ES-I3 (cell line): ENCODE measurements around the gene TMEM117.

Source experiments
- H3K36me3 ChIP-seq: 2 replicates; pipeline ENCODE4 v1.6.1; 2013; ENCODE audit warnings: mild to moderate bottlenecking, low read length, control low read depth, moderate library complexity; ENCODE audit not compliant: insufficient read depth
- H3K4me1 ChIP-seq: 2 replicates; pipeline ENCODE4 v1.6.1; 2013; ENCODE audit warnings: mild to moderate bottlenecking, control low read depth, low read length; ENCODE audit not compliant: insufficient read depth
- H3K9ac ChIP-seq: 2 replicates; pipeline ENCODE4 v1.6.1; 2013; ENCODE audit warnings: low read depth, mild to moderate bottlenecking, low read length, moderate library complexity
- H3K9me3 ChIP-seq: 2 replicates; pipeline ENCODE4 v1.6.1; 2013; ENCODE audit warnings: mild to moderate bottlenecking, low read length, moderate library complexity; ENCODE audit not compliant: control insufficient read depth, insufficient read depth

Gene TMEM117

DNA sequence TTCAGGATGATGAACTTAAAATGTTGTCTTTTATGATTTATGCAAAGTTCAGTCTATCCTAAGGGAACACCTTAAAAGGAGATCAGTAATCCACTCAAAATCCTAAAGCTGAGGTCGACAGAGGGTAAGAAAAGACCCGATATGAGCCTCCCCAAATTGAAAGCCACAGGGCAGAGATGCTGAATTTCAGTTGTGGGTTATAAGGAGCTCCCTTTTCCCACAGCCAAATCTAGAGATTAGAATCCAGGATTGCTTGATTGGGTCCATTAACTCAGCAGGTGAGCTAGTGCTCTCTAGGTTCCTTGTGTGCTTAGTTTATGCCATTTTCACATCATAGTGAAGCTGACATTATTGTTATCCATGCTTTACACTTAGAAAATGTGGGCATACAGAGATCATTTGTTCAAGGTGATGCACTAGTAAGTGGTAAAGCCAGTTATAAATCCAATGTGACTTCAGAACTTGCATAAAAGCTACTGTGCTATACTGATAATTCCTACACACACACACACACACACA is 417.5 kb downstream of the TMEM117 start:
- Histone ChIP-seq H3K9me3 (no peaks in the 10 kb centered on the region), H3K9ac (no peak overlapping the region), H3K4me1 (no peaks in the 10 kb centered on the region), H3K36me3 (no peaks in the 10 kb centered on the region)

DNA sequence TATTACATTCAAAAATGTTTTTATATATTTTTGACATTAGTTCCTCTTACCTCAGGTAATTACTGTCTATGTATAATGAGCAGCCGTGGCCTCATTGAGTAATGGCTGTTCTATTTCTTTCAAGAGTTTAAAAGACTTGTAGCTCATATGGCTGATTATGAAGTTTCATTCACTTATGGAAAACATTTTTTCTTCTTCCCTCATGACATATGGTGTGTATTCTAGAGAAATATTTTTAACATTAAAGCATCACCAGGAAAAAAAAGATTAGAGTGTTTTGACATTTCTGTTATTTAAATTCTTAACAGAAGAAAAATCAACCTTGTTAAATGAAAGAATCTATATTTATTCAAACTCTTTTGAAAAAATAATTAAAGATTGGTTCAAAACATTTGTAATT is 422.4 kb downstream of the TMEM117 start:
- no peaks in the 10 kb centered on the region for H3K4me1 ChIP-seq
- no peaks in the 10 kb centered on the region for H3K36me3 ChIP-seq
- H3K9ac ChIP-seq: no peak overlapping the region
- no peaks in the 10 kb centered on the region for H3K9me3 ChIP-seq

DNA sequence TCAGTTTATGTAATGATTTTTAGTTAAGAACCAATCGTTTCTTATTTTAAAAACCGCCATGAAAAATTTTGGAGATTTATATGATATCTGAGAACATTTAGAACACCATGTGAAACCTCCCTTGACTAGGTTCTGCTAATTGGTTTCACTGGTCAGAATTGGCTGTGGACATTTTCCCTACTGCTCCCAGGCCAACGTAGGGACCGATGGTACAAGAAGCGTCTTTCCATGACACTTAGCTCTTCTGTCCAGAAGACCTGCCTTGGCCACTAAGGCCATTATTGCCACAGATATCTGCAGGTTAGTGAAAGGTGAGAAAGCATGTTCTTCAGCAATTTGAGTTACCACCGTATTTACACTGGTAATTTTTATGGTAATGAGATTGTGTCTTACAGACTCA is 424.0 kb downstream of the TMEM117 start:
- Histone ChIP-seq H3K9ac (no peak overlapping the region), H3K4me1 (no peaks in the 10 kb centered on the region), H3K9me3 (no peaks in the 10 kb centered on the region), H3K36me3 (no peaks in the 10 kb centered on the region)

DNA sequence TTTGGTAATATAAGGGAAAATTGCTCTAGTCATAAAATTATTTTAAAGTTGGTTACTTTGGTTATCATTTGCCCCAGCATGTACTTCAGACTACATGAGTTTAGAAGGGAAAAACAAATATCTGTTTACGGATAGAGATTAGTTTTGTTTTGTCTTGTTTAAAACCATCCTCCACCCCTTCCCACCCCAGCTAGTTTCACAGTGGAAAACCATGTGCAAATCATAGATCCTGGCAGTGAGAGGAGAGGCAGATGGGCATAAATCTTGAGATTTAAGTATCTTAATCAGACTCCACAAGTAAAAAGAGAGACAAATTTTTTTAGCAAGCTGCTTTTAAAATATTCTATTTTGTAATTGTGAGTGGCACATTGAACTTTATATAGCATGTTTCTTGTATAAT is 424.7 kb downstream of the TMEM117 start:
- Histone ChIP-seq H3K9me3 (no peaks in the 10 kb centered on the region), H3K4me1 (no peaks in the 10 kb centered on the region), H3K36me3 (no peaks in the 10 kb centered on the region), H3K9ac (no peak overlapping the region)

DNA sequence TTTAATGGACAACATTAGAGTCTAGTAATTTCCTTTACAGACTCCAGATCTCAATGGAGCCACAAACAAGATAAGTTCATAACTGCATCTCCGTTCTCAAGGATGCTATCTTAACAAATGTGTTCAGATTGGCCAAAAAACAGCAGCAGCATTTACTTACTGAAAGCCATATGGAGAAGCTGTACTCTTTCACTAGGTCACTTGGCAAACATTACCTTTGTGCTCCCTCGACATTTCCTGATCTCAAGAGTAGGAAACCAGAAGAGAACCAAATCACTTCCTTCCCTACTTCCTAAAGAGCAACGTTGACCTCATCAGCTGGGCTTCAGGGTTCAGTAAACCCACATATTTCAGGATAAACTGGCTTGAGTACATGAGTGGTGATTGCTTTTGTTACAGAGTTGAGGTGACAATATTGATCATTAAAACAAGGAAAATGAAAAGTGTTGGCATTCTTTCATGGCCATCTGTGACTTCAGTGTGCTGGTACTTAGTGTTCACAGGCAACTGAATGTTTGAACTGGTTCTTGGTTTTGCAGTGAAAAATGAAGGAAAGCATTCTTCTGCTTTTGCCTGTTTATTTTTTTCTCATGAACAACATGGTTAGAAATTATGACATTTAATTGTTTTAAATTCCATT is 449.6 kb downstream of the TMEM117 start:
- no peaks in the 10 kb centered on the region for H3K9me3 ChIP-seq
- H3K36me3 ChIP-seq: no peaks in the 10 kb centered on the region
- no peak overlapping the region for H3K9ac ChIP-seq
- no peaks in the 10 kb centered on the region for H3K4me1 ChIP-seq

DNA sequence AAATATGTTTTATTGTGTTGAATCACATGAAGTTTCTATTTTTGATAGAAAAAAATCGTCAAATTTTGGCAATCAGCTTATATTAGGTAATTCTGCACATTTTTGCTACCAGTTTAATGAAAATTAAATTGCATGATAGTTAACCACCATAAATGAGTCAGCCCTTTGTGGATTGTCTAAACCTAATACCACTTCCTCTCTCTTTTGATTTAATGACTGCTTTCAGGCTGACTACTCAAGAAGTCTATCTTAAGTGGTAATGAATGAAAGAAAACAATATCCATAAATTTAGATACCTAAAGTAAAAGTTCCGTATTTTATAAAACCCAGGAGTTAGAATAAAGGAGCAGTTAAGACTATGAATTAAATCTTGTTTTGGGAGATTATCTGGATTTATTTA is 450.5 kb downstream of the TMEM117 start:
- no peaks in the 10 kb centered on the region for H3K4me1 ChIP-seq
- no peak overlapping the region for H3K9ac ChIP-seq
- no peaks in the 10 kb centered on the region for H3K9me3 ChIP-seq
- H3K36me3 ChIP-seq: no peaks in the 10 kb centered on the region

DNA sequence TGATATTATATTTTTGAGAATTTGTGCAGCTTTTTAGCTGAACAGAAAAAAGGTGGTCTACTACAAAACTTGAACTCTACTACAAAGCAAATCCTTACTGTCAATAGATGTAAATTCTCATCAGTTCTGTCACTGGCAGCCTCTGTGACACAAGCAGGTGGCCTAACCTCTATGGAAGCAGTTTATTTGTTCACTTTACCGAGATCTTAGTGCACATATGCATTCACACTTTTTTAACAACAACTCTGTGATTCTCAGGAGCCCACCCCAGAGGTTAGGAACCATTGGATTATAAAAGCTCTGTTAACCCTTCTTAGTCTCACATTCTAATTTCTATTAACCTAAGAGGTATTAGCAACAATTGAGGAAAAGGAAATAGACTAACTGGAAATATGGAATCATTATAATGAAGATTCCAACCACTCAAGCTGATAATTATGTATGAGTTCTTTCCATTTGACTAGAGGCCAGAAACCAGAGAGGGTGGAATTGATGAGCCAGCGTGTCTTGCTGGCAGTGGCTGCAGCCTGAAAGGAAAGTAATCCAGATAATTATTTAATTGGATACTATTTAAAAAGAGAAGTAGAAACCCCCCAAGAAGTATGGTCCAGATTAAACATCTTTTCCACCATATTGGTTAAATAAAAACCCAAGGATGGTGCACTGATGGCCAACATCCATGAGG is 451.1 kb downstream of the TMEM117 start:
- no peaks in the 10 kb centered on the region for H3K4me1 ChIP-seq
- H3K9me3 ChIP-seq: no peaks in the 10 kb centered on the region
- H3K9ac ChIP-seq: no peak overlapping the region
- H3K36me3 ChIP-seq: no peaks in the 10 kb centered on the region

DNA sequence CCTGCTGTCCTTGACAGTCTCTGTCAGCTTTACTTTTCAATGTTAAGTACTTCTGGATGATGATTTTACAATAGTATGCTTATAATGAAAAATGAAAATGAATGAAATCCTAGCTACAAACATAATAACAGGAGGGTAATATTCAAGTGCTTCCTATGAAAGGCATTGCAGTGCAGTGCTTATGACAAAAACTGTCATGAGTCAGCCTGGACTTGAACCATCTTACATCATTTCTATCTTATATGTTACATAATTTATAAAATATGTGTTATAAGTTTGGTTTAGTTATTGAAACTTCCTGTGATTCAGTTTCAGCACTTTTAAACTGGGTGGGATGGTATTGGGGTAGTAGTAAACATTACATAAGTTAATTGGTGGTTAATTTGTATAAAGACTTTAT is 451.7 kb downstream of the TMEM117 start:
- no peaks in the 10 kb centered on the region for H3K9me3 ChIP-seq
- H3K9ac ChIP-seq: no peak overlapping the region
- H3K4me1 ChIP-seq: no peaks in the 10 kb centered on the region
- no peaks in the 10 kb centered on the region for H3K36me3 ChIP-seq

DNA sequence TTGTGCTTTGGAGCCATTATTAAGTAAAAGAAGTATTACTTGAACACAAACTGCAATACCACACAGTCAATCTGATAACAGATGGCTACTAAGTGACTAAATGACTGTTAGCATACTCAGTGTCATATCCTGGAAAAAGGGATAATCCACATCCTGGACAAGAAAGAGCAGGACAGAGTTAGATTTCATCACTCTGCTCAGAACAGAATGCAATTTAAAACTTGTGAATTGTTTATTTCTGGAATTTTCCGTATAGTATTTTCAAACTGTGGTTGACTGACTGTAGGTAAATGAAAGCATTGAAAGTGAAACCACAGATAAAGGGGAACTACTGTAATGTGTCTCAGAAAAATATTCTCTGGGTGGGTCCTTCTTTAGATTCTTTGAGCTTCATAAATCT is 458.8 kb downstream of the TMEM117 start:
- Histone ChIP-seq H3K36me3 (no peaks in the 10 kb centered on the region), H3K4me1 (no peaks in the 10 kb centered on the region), H3K9ac (no peak overlapping the region), H3K9me3 (no peaks in the 10 kb centered on the region)

DNA sequence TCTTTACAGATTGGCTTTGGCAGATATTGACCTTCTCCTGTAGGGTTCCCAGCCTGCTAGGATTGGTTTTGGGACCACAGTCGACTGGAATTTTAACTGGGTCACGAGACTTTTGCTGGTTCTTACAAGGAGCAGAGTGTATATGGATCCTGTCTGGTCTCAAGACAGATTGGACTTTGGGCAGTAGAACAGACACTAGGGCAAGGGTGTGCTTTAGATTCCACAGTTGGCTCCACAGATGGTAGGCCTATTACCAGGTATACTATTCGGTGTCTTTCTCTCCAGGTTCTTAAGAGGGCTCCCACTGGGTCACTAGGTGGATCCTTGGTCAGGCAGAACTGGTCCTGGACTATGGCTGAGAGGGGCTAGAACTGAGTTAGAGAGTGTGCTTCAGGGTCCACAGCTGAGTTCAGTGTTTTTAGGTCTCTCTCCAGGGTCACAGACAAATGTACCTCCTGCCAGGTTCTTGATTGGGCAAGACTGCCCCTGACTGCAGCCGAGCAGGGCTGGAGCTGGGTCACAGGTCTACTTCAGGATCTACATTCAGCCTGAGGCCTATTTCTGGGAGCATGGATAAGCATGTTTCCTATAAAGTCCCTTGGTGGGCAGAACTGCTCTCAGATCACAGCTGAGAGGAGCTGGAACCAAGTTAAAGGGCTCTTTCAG is 460.2 kb downstream of the TMEM117 start:
- Histone ChIP-seq H3K36me3 (no peaks in the 10 kb centered on the region), H3K9me3 (no peaks in the 10 kb centered on the region), H3K9ac (no peak overlapping the region), H3K4me1 (no peaks in the 10 kb centered on the region; the same call in 1 of the 2 replicates)

DNA sequence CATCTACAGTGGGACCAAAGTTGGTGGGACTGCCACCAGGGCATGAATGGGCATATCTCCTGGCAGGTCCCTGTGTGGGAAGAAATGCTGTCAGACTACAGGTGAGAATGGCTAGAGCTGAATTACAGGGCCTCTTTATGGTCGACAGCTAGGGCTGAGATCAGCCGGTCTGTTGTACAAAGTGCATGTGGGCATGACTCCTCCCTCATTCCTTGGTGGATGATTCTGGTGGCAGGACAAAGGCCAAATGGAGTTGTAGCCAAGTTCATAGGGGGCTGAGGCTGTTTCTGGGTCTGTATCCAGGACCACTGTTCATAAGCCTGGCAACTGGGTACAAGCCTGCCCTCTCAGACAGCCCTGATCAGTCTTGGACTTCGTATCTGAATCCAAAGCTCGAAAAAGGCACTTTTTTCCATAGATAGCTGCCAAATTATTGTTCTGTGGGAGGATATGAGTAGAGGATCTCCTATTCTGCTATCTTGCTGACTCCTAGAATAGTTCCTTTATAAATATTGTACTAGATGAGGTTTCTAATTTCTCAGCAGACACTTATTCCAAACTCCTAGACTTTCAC is 460.8 kb downstream of the TMEM117 start:
- no peak overlapping the region for H3K9ac ChIP-seq
- no peaks in the 10 kb centered on the region; the same call in 1 of the 2 replicates for H3K4me1 ChIP-seq
- H3K36me3 ChIP-seq: no peaks in the 10 kb centered on the region
- H3K9me3 ChIP-seq: no peaks in the 10 kb centered on the region

DNA sequence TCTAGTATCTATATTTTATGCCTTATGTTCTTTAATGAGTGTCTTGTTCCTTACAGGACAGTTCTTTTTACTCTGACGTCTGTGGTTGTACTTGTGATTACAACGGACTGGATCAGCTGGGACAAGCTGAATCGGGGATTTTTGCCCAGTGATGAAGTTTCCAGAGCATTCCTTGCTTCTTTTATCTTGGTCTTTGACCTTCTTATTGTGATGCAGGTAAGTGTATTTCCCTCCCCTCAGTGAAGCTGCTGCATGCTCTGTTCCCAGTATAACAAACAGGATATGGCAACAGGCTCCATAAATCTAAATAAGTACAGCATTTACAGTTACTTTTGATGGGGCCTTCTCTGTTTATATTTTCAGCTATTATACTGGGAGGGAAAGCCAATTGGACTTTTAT is 463.6 kb downstream of the TMEM117 start:
- no peak overlapping the region for H3K9ac ChIP-seq
- H3K4me1 ChIP-seq: no peaks in the 10 kb centered on the region; the same call in 1 of the 2 replicates
- H3K36me3 ChIP-seq: no peaks in the 10 kb centered on the region; the same call in 1 of the 2 replicates
- H3K9me3 ChIP-seq: no peaks in the 10 kb centered on the region

DNA sequence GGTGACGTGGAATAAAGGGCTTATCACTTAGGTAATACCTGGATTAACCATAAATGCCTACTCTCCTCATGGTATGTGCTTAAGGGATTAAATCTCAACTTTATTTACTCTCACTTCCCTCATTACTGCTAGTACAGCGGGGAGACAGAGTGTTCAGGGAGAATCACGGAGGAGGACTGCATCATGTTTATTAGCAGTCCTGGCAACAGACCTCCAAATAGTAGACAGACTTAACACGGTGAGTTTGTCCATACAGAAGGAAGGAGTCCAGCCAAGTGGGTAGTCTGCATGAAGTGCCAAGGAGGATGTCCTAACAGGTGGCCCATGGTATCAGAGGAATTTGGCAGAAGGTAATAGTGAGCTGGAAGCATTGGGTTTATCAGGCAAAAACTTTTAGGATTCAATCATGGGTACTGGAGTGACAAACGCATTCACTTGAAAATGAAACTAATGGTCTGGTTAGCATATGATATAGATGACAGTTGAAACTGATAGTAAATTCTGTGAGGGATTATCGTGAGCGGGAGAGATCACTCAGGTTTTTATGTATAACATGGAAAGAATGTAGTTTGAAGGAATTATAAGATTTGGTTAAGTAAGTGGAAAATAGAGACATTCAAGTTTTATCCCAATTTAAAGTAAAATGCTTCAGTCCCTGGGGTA is 471.8 kb downstream of the TMEM117 start:
- Histone ChIP-seq H3K4me1 (no peaks in the 10 kb centered on the region), H3K9me3 (peaks cover 5% of the 10 kb centered on the region; the same call in 1 of the 2 replicates), H3K9ac (no peak overlapping the region), H3K36me3 (no peaks in the 10 kb centered on the region; the same call in 1 of the 2 replicates)

DNA sequence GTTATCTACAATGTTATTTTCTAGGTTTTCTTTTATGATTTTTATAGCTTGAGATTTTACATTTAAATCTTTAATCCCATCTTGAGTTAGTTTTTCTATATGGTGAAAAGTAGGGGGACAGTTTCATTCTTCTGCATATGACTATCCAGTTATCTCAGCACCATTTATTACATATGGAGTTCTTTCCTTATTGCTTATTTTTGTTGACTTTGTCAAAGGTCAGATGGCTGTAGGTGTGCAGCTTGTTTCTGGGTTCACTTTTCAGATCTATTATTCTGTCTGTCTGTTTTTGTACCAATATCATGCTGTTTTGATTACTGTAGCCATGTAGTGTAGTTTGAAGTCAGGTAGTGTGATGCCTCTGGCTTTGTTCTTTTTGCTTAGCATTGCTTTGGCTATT is 477.3 kb downstream of the TMEM117 start:
- H3K4me1 ChIP-seq: no peaks in the 10 kb centered on the region
- no peak overlapping the region for H3K9ac ChIP-seq
- H3K9me3 ChIP-seq: no peaks in the 10 kb centered on the region
- H3K36me3 ChIP-seq: no peaks in the 10 kb centered on the region
